GDM1 (cell line): Measurements from ENCODE around the gene KRT86.
"Not testable (repeated sequence)": the region's sequence is repeated elsewhere in the genome, so short reads cannot be mapped to it uniquely, and the experiment has no call there.

Source experiments
- DNase-seq: peaks from one replicate; lab custom pipeline; 2025; lab: John Stamatoyannopoulos, UW

The KRT86 gene

DNA sequence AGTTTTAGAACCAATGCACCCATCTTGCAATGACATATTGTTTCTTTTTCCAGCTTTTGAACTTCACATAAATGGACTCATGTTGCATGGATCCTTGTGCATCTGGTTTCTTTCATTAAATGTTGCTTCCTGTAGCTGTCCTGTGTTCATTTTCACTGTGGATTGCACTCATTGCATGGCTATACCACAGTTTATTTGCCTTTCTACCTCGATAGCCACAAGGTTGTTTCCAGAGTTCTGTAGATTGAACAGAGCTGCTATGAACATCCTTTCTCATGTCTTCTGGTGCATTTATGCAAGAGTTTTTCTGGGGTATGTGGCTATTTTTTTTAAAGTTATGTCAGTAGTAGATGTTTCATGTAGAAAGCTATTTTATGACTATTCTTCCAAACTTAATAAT is 20.4 kb downstream of the KRT86 start:
- DNase-seq, result no peak

DNA sequence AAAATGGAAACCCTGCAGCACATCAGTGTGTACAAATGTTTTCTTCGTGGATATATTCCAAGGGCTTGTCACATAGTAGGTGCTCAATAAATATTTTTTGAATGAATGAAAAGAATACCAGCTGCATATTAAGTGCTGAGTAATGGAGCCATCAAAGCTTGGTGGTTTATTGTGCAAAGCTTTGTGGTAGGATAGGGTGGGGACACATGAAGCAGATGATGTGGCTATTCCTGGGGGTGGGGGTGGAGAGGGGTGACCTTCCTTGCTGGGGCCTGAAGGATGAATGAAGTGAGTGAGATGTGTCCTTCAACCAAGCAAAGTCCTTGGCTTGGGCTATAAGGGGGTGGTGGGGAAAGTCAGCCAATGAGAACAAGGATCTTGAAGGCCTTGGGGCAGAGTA is 21.2 kb downstream of the KRT86 start:
- no peak for DNase-seq

DNA sequence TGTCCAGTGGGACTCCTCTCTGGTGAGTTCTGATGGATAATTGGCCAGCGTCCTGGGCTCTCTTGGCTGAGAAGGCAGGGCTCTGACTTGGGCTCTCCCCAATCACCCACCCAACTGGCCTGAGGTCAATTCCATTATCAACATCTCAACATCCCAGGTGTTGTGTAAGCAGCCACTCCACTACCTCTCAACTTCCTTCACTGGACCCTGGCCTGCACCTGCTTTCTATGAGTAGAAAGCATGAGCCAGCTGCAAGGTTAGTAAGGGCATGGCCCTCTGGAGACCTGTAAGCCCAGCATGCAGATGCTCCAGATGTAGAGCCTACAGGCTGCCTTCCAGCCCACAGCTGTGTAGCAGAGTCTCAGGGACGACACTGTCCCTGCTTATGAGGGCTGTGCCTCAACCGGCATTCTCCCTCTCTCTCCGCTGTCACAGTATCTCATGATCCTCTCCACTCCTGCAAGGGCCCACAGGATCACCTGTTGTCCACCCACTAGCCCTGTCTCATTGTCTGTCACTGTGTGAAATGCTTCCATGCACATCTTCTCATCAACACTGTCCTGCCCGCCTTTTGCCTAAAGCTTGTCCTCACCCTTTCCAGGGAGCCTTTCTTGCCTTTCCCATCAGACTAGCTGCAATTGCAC is 22.2 kb downstream of the KRT86 start:
- DNase-seq, result no peak

DNA sequence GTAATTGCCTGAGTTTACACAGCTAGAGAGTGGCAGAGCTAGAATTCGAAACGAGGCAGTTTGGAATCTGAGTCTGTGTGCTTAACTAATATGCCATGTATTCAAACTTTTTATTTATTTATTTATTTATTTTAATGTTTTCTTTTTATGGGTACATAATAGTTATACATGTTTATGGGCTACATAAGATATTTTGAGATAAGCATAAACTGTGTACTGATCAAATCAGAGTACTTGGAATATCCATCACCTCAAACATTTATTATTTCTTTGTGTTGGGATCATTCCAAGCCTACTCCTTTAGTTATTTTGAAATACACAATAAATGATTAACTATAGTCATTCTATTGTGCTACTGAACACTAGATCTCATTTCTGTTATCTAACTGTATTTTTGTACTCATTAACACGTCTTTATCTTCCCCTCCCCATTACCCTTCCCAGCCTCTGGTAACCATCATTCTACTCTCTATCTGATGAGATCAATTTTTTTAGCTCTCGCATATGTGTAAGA is 24.3 kb downstream of the KRT86 start:
- no peak for DNase-seq

DNA sequence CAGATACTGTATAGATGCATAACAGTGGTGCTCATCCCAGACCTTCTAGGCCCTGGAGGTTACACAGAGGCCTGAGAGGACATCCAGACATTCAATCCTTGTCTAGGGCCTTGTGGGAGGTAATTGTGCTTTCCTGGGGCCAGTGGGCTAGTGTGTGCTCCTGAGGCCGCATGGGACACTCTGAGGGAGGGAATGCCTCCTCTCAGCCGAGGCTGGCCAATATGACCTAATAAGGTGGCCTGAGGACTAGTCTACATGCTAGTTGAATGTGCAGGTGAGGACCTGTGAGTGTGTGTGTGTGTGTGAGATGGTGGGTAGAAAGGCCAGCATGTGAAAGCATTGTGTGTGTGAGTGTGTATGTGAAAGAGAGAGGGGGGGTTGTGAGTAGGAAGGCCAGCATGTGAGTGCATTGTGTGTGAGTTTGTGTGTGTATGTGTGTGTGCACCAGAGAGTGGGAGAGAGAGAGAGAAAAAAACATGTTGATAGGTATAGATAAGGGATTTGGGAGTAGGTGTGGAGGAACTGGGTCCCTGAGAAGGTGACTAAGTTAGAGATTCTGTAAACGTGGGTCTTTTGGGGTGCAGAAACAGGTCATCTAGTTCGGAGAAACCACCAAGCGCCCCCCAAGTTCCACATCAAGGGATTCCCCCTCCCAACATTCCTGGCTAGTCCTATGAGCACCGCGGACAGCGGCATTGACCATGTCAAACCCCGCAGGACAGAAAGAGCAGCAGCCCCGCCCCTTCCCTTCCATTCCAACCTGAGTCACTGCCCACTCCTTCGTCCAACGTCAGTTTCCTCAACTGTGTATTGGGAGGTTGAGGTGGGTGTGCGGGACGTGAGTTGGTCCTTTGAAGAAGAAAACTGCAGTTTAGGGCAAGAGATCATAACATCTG is 26.6 kb downstream of the KRT86 start:
- DNase-seq, result no peak

DNA sequence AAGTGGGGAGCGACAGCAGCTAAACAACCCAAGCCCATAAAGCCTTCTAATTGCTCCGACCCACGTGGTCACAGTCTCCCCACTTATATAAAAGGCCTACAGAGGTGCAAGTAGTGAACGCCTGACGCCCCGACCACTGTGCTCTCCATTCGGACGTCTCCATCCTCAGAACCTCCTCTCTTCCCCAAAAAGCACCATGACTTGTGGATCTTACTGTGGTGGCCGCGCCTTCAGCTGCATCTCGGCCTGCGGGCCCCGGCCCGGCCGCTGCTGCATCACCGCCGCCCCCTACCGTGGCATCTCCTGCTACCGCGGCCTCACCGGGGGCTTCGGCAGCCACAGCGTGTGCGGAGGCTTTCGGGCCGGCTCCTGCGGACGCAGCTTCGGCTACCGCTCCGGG is 27.3 kb downstream of the KRT86 start:
- DNase-seq, result not testable (repeated sequence)

DNA sequence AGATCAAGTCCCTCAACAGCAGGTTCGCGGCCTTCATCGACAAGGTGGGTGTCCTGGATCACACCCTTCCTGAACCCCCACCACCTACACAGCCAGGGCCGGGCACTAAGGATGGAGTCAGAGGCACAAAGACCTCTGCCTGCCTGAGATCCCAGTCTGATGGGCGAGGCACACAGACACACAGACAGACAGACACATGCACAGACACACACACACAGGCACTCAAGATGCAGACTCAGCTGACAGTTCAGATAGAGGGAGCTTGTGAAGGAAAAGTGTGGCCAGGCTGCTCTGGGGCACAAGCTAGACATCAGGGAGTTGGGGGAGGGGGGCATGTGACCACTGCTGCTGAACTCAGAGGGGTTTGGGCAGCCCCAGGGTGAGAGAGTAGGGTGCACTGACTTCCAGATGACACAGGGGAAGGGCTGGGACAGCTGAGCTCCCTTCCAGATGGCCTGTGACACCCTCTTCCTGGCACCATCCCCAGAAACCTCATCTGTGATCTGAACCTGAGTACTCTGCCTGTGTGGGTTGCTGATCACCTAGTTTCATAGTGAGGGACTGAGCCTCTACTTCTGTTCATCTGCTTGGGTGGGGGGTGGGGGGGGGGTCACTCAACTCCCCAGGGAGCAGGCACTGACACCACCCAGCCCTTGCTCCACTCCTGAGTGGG is 27.9 kb downstream of the KRT86 start:
- DNase-seq, result not testable (repeated sequence)

DNA sequence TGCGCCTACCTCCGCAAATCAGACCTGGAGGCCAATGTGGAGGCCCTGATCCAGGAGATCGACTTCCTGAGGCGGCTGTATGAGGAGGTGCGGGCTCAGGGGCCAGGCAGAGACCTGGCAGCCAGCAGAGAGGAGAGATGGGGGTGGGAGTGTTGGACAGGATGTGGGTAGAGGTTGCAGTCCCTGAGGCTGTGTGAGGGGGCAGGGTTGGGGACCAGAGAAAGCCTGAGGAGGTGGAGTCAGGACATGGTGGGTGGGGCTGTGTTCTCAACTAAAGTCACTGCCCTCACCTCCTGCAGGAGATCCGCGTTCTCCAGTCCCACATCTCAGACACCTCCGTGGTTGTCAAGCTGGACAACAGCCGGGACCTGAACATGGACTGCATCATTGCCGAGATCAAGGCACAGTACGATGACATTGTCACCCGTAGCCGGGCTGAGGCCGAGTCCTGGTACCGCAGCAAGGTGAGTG is 30.5 kb downstream of the KRT86 start:
- not testable (repeated sequence) for DNase-seq

DNA sequence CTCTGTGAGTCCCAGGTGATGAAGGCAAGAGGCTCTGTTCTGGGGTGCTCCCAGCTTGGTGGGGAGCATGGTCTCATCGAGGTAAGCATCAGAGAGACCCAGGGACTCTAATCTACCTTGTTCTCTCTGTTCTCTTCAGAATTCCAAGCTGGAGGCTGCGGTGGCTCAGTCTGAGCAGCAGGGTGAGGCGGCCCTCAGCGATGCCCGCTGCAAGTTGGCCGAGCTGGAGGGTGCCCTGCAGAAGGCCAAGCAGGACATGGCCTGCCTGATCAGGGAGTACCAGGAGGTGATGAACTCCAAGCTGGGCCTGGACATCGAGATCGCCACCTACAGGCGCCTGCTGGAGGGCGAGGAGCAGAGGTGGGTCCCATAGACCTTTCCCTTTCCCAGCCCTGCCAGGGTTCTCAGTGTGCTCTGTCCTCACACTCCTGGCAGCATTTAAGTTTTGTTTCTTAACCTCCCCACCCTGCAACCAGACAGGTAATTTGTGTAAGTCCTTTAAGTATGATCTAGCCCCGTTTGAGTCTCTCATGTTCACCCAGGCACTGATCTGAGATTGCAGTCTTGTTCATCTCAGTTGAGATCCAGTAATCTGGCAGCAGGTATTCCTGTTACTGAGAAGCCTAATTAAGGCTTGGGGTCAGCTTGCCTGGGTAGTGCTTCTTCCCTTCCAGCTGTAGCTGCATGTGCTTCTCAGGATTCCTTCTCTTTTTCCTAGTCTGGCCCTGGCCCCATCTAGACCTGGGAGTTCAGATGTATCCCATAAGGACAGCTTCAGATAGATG is 31.7 kb downstream of the KRT86 start:
- no peak for DNase-seq

DNA sequence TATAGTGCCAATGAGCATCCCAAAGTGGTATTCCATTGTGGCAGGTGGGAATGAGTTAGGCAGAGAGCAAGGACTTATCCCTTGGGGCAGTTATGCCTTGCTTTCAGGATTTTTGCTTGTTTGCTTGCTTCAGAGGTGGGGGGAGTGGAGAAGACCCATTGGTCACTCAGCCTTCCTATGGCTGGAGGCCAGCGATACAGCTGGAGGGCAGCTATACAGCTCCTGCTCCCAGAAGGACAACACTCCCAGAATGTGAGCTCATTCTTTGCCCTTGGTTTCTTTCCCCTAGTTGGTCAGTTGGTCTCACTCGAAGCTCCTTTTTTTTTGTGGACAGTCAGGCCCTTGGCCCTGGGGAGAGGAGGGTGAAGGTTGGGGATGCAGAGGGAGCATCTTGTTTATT is 32.3 kb downstream of the KRT86 start:
- DNase-seq, result no peak

DNA sequence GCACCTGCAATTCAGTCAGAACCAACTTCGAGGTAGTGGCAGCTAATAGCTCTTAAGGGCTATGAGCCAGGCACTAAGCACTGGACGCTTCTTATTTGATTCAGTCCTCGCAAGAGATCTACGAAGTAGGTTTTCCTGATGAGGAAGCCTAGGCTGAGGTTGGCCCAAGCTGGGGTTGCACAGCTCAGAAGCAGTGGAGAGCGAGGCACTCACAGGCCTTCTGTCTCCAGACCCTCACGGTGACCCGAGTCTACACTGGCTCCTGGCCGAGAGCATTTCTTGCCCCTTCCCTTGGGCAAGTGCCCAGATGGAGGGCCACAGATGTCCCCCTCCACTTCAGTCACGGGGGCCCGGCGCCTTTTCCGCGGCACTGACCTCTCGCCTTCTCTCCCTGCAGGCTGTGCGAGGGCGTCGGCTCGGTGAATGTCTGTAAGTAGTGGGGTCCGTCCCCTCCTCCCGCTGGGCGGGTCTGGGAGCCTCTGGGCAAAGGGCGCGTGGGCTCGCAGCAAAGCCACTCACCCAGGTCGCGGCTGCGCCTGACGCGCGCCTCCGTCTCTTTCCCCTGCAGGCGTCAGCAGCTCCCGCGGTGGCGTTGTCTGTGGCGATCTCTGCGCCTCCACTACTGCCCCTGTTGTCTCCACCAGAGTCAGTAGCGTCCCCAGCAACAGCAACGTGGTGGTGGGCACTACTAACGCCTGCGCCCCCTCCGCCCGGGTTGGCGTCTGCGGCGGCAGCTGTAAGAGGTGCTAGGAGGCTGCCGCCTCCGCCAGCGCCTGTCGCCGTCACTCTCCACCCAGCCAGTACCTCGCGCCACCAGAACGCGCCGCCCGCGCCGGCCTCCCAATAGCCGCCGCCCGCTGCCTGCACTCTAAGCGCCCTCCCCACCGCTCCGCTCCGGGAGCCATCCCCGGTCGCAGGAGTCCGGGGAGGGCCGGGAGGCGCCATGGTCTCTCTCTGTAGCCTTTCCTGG is 33.7 kb downstream of the KRT86 start:
- no peak for DNase-seq

DNA sequence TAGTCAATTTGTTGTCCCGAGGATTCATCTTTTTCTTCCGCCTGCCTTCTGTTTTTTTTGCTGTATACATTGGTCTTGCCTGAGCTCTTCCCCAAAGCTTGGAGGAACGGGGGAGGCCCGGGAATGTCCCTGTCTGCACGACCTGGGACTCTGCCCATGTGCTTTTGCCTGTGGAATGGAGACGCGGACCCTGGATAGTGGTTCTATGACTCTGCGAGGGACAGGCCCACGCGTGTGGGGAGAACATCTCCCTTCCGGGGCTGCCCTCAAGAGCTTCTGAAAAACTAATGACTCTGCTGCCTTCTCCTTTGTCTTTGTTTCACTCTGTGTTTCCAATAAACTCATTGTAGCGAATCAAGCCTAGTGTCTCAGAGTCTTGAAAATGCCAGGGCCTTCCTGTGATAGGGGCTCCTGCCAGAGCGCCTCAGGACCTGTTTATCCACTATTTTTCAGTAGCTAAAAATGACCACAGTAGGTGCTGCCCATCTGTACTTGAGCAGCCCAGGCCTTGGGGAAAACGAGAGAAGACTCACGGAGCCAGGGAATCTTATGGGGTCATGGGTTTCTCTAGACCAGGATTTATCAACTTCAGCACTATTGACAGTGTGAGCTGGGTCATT is 34.5 kb downstream of the KRT86 start:
- DNase-seq, result no peak

DNA sequence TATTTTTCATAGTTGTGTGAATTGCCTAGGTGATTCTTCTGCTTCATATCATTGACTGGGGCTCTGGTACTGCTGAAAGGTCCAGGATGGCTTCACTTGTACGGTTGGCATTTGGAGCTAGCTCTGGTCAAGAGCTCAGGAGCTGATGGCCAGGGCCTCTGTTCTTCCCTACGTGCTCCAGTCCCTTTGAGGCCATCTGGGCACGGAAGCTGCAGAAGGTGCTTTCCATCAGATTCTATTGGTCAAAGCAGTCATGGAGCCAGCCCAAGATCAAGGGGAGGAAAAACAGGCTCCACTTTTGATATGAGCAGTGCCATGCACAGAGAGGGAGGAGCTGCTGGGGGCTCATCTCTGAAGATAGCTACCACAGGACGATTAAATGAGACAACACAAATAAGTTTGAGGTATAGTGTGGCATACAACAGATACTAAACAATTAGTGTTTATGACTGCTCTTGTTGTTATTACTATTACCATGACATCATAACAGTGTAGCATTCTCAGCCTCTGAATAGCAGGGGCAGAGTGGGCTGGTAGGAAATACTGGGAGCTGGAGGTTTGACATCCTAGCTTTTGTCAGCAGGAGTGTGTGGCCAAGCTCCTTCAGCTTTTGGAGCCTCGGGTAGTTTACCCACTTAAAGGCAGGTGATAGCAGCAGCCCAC is 36.3 kb downstream of the KRT86 start:
- no peak for DNase-seq

DNA sequence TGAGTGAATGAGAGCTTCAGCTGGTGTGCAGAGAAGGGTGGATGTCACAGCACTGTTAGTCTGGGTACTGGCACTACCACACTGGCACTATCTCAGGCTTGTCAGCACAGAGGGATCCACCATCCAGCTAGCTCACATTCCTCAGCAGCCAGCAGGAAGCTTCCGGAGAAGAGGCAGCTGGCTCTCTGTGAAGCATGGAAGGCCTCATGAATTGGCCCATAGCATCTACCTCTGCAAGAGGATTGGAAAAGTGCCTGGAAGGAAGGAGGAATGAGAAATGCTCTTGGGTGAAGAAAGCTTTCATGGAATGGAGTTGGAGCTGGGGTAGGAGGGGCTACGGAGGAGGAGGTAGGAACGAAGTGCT is 36.8 kb downstream of the KRT86 start:
- no peak for DNase-seq

DNA sequence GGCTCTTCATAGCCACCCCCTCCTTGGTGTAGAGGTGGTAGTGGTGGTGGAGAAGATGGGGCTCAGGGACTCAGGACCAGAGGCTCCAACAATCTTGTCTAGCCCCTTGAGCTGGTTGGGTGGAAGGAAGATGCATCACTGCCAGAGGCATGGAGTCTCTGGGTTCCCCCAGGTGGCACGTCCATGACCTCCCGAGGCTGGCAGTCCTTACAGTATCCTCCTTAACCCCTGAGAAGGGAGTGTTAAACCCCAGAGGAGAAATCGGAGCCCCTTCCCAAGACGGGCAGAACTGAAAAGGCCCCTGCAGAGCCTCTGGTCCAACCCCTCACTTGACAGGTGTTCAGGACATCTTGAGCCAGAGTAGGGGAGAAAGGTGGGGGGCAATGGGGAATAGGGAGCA is 37.6 kb downstream of the KRT86 start:
- no peak for DNase-seq

DNA sequence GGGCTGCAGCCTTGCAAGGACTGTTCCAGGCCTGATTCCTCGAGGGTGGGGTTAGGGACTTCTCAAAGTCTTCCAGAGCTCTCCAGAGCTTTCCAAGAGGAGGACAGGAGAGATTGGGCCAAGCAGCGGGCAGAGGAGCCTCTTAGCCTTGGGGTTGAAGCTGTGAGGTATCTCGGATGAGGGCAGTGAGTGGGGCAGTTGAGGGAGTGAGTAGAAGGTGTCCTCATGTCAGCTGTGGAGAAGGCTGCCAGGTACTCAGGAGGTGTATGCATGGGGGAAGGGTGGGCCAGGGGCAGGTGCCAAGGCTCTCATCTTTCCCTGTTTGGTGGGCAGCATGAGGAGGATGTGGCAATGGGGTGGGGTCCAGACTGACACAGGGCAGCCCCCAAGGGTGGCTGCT is 39.0 kb downstream of the KRT86 start:
- DNase-seq, result no peak

DNA sequence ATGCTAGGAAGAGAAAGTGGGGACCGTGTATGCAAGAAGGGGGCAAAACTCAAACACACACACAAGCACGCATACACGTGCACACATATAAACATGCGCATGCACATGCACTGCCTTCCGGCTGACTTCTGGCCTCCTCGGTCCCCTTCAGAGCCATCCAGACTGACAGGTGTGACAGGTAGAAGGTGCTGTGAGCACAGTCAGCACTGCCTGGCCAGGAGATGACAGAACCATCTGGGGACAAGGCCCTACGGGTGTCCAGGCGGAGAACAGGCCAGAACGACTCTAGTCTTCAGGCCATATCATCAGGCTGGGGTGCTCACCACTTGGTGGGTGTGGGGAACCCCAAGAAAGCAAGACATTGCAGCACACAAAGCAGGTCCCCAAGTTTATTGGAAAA is 39.5 kb downstream of the KRT86 start:
- DNase-seq, result no peak

DNA sequence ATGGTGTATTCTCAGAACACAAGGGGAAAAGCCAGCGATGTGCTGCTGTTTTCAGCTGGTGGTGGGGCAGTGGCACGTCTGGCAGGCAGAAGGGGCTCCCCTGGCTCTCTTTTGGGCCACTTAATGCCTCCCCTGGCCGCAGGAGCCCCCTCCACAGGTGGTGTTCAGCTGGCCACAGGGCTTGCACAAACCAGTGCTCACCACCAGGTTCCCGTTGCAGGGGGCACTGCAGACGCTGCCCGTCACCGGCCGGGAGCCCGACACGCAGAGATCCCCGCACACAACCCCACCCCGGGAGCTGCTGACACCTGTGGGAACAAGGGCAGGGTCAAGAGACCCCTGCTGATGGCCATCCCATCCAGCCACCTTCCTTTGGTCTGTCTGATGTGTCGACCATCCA is 40.1 kb downstream of the KRT86 start:
- DNase-seq, result no peak

DNA sequence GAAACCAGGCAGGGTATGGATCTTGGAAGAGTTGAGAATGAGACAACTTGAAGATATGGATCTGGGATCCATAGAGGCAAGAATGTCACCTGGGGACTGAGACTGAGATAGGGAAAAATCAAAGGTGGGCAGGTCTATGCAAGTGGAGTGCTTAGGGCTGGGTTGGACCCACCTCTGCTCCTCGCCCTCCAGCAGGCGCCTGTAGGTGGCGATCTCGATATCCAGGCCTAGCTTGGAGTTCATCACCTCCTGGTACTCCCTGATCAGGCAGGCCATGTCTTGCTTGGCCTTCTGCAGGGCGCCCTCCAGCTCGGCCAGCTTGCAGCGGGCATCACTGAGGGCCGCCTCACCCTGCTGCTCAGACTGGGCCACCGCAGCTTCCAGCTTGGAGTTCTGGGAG is 41.3 kb downstream of the KRT86 start:
- DNase-seq, result peak; percentile 37

DNA sequence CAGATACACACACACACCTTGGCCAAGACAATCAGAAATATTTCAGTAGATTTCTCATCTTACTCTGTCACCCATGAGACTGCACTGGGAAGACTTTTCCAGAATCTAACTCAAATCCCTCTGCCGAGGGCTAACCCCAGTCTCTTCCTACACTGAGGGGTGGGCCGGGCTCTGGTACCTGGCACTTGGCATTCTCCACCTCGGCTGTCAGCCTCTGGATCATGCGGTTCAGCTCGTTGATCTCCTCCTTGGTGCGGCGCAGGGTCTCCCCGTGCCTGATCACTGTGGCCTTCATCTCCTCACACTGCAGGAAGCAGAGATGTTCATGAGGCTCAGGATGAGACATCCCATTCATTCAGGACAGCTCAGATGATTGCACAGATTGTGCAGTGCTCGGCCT is 41.8 kb downstream of the KRT86 start:
- no peak for DNase-seq
